Amniotic stem cell (primary cell): ENCODE data around the gene MORN5.
"Not testable (repeated sequence)": the region's sequence is repeated elsewhere in the genome, so short reads cannot be mapped to it uniquely, and the experiment has no call there.

Source experiments
- DNase-seq: peaks from one replicate; lab custom pipeline; 2025; lab: John Stamatoyannopoulos, UW

MORN5 gene

DNA sequence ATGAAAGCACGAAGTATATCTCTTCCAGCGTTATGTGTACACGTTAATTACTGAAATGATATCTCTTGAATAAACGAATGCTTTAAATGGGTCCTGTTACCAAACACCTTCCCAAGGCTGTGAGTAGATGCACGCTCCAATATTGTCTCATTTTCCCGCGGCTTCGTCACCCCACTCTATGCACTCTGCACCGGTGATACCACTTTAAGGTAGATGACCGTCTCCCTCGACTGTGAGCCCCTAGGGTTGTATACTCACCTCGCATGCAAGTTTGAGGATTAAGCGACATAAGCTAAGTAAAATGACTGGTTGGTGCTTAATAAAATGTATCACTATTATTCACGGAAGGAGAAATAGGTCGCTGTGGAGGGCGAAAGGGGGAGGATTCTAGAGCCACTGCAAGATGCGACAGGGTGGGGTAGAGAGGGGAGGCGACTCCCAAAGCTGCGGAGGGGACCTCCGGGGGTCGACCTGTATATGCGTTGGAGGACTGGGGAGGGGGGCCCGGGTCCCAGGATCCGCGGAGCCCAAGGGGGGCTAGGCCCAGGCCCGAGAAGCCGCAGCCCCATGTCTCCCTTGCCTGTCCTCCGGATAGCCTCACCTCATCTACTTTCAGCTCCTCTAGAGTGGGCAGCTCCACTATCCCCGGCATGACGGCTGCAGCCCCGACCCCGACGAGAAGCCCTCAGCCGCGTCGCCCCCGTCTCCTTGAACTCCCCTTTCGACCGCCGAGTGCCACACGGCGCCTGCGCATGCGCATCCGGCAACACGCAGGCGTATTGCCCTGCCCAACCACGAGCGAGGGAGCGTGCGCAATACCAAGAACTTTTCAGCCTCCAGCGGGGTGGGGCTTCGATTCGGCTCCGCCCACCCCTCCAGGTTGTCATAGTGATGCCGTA is at the start of gene MORN5, which contains the start of gene NDUFA8:
MORN5 (plus strand) TSS at position 883 of the 899 bp plus-strand sequence. CDS start 65 bp downstream, outside the sequence.
NDUFA8 (minus strand) TSS at position 754 of the 899 bp plus-strand sequence; CDS start at position 652, 102 bp downstream.
- peak; percentile 93 for DNase-seq

DNA sequence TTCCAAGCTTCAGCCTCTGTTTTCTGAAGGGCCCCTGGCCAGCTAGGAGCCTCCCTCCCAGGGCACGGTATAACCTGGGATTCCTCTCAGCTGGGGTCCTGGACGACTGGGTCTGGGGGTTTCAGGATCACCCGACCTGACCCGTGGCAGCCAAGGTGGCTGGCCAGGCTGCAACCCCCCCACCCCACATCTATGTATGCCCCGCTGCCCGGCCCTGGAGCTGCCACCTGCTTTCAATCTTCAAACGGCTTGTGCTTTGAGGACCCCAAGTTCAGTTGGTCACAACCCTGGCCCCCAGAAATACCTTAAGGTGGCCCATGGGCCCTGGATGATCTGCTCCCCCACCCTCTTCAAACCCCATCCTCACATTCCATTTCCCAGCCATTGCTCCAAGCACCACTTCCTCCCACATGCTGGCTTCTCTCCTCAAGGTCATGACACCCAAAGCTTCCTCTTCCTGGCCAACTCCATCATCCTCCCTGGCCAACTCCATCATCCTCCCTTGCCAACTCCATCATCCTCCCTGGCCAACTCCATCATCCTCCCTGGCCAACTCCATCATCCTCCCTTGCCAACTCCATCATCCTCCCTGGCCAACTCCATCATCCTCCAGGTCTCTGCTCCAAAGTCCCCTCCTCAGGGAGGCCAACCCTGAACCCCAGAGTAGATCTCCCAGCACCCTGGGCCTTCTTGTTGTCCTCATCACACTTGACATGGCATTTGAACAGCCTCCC is 49.4 kb upstream of the MORN5 start:
- DNase-seq: no peak

DNA sequence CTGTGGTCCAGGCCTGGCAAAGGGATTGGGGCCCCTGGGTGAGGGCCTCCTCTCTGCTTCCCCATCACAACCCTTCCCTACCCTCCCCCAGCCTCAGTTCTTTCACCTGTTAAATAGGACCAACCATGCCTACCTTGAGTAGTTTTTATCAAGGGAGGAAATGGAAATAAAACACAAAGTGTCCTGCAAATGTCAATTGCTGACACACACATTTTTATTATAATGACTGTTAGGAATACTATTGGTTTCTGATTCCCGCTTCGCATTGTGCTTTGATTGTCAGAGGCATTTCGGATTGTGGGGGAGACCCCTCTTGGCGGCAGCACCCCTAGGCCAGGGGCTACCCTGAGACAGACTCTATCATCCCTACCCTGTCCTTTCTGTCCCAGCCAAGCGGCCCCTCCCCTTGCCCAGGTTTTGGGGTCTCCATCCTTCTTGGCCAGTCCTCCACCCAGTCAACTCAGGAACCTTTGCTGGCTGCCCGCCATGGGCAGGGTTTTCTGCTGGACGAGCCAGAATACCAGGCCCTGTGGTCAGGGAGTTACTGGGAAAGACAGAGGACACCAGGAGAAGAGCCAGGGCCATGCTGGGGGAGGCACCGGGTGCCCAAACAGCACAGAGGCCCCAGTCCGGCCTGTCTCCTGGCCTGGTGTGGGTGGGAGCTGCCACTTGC is 48.2 kb upstream of the MORN5 start:
- no peak for DNase-seq

DNA sequence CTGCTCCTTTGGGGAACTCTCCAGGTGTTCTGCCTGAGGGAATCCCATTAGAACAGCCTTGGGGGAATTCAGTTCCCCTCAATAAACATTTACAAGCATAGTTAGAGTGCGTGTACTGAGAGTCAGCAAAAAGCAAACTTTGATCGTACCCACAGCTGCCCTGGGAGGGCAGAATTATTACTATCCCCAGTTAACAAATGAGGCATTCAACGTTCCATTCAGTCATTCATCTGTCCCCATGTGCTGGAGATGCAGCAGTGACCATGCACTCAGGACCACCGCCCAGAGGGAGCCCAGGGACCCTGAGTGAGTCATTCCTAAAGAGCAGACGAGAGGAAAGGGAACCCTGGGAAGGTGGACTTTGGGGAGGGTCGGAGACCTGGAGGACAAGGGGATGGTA is 47.5 kb upstream of the MORN5 start:
- no peak for DNase-seq

DNA sequence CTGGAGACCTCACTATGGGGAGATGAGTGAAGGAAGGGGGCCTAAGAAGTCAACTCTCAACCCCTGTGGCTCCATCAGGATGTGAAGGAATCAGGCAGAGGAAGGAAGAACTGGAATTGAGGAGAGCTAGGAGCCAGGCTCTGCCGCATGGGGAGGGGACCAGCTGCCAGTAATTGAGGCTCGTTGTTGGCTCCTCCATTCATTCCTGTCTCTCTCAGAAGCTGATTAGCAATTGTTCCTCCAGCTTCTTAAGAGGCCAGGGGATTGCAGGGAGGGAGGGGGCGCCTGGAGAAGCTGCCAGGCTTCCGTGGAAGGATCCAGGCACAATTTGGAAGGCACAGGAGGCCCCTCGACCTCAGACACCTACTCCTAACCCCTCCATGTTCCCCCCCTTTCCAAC is 46.1 kb upstream of the MORN5 start:
- DNase-seq: no peak

DNA sequence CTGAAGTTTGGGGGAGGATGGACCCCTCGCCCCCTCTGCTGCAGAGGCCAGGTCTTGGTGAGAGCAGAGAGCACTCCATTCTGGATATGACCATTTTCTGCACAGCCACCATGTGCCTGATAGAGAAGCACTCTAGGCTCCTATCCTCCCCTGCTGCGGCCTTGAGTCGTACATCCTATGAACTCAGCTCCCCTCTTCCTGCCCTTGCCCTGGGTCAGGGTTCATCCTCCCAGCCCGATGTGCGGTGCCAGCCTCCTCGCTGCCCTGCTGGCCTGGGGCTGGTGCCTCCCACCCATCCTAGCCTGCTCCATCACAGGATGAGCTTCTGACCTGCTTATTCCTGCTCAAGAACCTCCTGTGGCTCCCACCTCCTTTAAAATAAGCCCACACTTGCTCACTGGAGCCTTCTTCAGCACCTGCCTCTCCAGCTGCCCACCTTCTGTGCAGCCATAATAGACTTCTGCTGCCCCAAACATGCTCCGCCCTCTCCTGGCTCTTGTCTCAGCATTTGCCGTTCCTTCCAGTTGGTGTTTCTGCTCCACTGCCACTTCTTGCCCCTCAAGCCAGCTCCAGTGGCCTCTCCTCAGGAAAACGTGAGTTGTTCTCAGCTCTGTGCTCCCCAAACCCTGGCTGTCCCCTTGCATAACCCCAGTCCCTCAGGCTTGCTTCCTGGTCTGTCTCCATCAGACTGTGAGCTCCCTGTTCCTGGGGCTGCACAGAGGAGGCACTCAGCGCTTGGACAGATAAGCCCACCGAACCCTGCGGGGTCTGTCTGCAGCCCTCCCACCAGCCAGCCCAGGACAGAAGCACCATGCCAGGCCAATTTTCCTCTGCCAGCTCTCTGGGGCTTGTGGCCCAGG is 44.3 kb upstream of the MORN5 start:
- no peak for DNase-seq

DNA sequence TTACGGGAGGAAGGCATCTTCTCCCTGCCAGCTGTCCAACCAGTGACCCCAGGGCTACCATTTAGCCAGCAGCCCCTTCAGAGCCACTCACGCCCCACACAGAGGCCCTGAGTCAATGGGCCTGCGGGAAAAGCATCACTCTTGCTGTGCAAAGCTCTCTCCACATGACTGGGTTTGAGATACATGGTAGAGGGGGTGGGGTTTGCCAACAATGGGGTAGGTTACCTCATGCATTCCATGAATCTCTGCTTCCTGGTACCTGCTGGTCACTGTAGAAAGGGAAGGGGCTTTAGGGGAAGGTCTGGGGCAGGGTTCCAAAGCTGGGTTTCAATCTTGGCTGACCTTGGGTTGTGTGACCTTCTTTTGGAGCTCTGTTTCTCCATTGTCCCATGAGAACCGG is 43.7 kb upstream of the MORN5 start:
- DNase-seq: no peak

DNA sequence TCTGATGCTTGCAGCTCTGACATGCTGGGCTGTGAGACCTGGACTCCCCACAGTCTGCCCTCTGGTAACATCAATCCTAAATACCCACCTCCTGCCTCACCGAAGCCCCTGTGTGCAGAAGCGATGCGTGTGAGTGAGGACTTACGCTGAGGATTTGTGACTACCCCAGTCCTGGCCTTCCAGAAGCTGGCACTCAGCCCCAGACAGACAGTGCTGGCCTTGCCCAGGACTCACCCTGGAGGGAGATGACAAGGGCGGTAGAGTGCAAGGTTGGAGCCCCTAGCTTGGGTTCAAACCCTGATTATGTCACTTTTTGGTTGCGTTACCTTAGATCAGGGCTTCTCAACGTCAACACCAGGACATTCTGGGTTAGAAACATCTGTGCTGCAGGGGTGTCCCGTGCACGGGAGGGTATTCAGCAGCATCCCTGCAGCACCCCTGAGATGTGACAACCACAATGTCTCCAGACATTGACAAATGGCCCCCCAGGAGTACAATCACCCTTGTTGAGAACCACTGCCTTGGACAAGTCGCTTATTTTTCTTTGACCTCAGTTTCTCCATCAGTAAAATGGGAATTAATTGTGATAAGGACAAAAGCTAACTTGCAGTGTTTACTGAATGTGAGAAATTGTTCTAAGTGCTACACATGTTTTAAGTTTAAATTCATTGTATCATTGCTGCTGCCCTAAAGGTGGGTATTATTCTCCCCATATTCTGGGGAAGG is 43.1 kb upstream of the MORN5 start:
- DNase-seq: no peak

DNA sequence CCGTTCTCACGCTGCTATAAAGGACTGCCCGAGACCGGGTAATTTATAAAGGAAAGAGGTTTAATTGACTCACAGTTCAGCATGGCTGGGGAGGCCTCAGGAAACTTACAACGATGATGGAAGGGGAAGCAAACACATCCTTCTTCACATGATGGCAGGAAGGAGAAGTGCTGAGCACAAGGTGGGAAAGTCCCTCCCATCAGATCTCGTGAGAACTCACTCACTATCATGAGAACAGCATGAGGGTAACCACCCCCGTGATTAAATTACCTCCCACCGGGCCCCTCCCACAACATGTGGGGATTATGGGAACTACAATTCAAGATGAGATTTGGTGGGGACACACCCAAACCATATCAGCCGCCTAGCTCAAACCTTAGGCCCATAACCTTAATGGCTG is 42.5 kb upstream of the MORN5 start:
- DNase-seq: not testable (repeated sequence)

DNA sequence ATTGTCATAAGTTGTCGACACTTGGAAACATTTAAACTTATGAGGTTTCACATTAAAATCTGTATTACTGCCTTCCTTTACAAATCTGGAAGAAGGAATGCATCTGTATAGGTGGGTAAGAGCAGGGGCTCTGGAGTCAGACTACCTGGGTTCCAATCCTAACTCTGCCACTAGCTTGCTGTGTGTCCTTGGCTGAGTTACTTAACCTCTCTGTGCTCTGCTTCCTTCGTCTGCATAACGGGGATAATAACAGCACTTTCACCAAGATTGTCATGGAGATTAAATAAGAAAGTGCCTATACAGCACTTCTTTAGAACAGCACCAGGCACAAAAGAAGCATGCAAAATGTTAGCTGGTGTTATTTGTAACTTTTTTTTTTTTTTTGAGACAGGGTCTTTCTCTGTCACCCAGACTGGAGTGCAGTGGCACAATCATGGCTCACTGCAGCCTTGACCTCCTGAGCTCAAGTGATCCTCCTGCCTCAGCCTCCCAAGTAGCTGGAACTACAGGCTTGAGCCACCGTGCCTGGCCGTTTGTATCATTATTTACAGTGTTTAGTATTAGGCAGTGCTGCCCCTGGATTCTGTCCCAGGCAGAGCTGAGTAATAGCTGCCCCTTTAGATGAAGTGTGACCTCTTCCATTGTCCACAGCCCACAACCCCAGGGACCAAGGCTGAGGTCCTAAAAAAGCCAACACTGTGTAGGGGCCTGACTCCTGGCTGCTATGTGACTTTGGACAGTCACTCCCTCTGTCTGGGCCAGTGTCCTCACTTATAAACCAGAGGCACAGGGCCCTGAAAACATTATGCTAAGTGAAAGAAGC is 41.2 kb upstream of the MORN5 start:
- no peak for DNase-seq

DNA sequence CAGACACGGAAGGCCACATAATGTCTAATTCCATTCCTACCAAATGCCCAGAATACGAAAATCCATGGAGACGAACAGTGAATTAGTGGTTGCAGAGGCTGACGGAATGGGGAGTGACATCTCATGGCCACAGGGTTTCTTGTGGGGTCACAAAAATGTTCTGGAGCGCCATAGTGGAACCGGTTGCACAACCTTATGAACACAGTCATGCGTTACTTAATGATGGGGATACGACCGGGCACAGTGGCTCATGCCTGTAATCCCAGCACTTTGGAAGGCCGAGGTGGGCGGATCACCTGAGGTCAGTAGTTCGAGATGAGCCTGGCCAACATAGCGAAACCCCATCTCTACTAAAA is 40.6 kb upstream of the MORN5 start:
- no peak for DNase-seq

DNA sequence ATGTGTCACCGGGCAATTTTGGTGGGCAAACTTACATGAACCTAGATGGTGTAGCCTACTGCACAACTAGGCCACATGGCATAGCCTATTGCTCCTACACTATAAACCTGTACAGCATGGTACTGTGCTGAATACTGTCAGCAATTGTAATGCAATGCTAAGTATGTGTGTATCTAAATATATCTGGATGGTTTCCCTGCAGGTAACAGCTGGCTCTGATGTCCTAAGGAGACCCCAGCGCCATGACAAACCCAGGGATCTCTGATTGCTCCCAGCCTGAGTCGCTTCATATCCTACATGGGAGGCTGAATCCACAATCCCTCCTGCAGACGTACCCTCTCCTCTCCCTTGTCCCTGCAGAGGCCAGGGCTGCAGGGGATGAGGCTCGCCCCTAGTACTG is 40.0 kb upstream of the MORN5 start:
- no peak for DNase-seq

DNA sequence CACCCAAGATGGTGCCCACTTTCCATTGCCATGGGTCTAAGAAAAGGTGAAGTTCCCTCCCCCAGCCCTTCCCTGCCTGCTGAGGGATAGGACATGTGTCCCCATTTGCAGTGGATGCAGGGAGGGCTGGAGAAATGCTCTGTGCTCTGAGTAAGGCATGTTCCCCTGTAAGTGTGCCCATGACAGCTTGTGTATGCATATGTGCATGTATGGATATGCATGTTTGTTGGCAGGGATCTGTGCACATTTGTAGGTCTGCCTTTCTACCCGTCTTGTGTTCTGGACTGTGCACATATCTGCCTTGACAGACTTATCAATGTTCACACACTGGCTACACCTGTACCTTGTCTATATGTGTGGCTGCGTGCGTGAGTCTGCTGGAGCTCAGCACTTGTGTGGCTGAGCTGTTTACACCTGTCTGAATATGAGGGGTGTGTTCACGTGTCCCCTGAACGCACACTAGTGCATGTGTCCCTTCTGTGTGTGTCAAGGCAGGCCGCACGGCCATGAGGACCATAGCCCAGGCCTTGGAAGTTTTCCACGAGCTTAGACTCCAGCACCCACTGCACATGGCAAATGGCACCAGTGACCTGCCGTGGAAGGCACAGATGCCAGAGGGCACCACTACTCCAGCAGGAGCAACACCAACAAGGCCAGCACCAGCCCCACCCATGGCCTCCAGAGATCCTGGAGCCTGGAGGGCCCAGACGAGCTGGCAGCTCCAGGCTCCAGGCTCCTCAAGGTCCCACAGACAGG is 39.2 kb upstream of the MORN5 start:
- no peak for DNase-seq

DNA sequence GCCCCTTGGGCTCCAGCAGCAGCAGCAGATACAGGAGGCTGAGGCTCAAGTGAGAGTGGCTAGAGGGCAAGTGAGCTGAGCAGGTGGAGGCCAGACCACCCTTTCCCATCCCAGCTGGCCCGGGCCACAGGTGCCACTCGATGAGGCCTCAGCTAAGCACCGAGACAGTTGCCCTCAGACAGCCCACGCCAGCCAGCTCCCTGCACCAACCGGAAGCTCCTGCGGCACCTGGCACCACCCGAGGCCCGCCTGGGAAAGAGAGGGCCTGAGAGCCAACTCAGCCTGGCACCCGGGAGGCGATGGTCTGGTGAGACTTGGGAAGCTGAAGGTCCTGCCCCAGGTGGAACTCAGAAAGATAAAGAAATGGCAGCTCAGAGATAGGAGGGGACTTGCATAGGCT is 38.3 kb upstream of the MORN5 start:
- no peak for DNase-seq

DNA sequence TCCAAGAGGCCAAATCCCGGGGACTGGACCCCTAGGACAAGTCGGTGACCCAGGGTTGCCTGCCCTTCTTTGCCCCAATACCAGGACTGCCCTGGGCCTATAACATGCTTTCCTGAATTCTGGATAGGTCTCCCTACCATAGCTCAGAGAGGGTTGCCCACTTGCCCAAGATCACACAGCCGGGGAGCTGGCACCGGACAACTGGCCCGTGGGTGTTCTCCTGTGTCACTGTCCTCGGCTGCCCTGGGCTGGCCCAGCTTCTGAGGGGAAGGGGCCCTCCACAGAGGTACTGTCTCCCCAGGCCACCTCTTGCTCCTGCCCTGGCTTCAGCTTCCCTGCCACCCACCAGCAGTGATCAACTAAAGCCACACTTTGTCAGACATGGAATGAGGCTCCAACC is 37.8 kb upstream of the MORN5 start:
- DNase-seq: no peak

DNA sequence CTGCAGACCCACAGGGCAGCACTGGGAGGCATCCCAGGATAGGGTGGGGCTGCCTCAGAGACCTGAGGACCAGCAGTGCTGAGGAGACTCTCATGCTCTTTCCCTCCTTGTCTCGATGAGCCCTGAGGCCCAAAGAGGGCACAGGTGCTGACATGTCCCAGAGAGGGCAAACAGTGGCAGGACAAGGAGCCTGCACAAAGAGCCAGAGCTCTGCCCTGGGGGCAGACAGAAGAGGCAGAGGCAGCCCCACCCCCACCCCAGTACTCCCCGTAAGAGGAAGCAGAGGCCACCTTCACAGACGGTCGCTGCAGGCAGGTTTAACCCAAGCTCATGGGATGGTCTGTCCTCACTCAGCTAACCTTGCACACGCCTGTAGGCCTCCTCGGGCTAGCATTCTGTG is 37.2 kb upstream of the MORN5 start:
- no peak for DNase-seq

DNA sequence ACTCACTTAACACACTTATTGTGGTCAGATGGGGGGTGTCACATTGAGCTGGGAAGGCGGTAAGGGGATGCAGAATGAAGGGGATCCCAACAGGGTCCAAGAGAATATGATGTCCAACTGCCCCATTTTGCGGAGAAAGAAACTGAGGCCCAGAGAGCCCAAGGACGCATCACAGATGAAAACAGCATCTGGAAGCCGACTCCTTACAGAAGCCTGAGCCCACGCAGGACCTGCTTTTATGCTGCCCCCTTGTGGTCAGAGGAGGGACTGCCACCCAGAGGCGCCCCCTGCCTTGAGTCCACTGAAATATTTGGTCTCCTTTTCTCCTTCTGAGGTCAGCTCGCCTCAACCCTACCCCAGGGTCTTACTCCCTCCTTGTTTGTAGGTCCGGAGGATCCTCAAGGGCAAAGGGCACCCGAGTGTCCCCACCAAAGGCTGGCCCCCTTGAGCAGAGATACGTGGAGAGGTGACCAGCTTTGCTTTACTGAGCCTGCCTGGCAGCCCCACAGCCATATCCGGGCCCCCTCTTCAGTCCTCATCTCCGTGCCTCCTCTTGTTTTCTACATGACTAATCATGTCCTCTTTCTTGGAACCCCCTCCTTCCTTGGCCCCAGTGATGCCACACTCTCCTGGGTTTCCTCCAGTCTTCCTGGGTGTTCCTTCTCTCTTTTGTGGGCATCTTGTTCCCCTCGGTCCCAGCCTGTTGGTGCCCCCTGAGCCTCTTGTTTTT is 36.6 kb upstream of the MORN5 start:
- DNase-seq: no peak

DNA sequence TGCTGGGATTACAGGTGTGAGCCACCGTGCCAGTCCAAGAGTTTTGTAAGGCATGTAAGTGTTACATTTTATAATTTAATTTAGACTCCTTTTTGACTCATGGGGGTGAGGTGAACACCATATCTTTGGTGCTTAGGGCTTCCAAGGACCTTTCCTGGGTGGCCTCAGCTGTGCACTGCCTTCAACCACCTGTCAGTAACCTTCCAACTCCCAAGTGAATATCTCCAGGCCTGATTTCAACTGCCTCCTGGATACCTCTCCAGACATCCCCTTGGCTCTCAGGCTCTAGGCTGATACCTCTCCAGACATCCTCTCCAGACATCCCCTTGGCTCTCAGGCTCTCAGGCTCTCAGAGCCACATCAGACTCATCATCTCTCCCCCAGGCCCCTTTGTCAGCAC is 35.7 kb upstream of the MORN5 start:
- DNase-seq: no peak

DNA sequence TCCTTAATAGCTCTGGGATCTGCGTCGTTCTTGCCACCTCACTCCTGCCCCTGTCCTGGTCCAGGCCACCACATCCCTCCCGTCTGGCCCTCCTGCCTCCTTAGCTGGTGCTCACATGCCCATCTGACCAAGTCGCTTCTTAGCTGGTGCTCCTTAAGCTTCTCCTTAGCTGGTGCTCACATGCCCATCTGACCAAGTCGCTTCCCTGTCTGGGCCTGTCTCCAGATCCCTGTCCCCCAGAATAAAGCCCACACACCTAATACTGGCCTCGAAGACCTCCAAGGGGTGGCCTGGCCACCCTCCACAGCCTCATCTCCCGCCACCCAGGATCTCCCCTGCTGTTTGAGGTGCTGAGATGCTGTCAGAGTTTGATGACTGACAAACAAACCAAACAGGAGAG is 35.2 kb upstream of the MORN5 start:
- no peak for DNase-seq
